DMS 273 (cell line): Measurements from ENCODE around the gene SEMA7A.

ENCODE experiments used
- DNase-seq: peaks from one replicate; lab custom pipeline; 2025; ENCODE audit not compliant: unreplicated experiment; lab: John Stamatoyannopoulos, UW

SEMA7A gene

GRCh38 chr15:74417225-74417624, 16.5 kb downstream of the SEMA7A start:
- peak; percentile 10 for DNase-seq

DNA sequence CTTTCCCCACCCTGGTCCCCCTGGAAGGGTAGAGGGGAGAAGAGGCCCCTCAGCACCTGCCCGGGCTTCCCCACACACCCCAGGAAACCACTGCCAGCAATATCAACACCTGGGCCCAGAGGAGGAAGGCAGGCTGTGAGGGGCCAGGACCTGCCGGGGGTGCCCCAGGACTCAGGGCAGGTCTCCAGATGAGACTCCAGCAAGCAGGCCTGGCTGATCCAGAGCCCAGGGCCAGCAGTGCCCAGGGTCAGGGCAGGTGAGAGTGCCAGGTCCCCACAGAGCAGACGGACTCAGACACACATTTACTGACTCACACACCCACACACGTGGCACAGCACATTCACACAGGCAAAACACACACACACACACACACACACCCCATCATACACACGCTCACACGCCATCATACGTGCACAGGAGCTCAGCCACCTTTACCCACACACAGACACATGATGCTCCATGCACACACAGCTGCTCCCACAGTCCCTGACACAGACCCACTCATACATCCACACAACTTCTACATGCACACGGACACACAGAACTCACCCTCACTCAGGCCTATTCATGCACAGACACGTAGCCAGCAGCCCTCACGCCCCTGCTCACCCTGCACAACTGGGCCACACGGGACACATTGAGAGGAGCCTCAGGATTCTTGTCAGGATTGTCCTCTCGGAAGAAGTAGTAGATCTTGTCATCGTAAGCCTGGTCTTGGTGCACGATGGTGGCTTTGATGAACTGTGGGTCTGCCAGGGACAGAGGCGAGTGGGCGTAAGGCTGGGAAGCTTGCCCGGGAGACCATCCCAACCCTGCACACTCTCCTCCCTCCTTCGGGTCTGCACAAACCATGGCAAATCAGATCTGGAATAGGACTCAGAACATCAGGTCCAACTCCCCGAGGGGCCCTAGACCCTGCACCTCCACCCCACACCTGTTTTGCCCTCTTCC, 17.5 kb downstream of the SEMA7A start:
- peak; percentile 14 for DNase-seq

DNA sequence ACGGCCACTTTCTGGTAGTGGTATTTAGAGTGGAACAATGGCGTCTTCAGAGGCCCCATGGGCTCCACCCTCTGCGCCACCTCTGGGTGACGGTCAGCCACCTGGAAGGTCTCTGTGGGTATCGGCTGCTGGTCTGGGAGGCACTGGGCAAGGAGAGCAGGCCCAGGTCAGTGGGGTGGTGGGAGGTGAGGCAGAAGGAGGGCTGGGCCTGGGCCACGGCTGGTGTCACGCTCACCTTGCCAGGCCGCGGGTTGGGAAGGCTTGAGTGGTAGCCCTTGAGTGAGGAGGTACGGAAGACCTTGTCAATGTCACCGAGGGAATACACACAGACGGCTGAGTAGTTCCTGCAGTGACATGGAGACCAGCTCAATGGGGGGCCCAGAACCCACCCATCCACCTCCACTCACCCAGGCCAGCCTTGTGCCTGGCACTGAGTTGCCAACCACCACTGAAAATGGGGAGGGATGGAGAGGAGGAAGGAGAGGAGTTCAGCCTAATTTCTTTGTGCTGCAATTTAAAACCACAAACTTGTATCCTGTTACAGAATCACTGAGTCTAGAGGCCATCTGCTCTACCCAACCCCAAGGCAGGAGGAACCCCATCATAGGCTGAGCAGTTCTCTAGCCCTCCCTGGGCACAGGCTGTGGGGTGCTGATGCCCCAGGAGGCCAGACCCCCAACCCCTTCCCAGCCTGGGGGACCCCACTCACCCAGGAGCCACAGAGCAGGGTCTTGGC, 19.0 kb downstream of the SEMA7A start:
- DNase-seq = peak; percentile 8

GRCh38 chr15:74414081-74414580, 19.6 kb downstream of the SEMA7A start:
- no peak for DNase-seq

DNA sequence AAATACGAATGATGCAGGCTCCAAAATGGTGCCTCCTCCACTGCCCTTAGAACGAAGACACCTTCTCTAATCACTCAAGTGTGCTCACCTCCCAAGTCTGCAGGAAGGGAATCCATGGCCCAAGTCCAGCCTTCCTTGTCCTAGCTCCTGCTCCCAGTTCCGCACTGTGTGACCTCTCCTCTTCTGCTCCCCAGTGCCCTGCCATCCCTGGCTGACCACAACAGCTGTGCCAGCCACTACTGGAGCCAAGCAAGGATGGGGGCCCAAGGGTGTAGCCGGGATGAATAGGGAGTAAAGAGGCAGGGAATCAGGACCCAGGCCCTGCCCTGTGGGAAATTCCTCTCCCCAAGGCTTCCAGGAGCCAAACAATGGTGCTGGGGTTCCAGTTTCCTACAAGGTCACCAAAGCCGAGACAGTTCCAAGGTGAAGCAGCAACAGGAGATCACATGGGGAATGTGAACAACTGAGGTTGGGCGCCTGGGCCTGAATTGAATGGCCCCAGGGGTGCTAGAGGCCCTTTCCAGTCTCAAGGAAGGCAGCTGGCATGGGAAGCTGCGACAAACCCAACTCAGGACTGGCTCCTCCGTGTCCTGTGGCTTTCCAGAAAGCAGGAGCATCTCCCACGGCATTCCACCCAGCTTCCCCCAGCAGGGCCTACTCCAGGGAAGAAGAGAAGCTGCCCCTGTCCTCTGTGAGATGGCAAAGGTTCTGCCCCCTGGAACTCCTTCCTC, 20.2 kb downstream of the SEMA7A start:
- no peak for DNase-seq

- no peak for DNase-seq
Measured at GRCh38 chr15:74412159-74412558, 21.6 kb downstream of the SEMA7A start.

- no peak for DNase-seq
Measured at GRCh38 chr15:74411686-74412085, 22.1 kb downstream of the SEMA7A start.

GRCh38 chr15:74410502-74410901, 23.3 kb downstream of the SEMA7A start:
- DNase-seq = no peak

- no peak for DNase-seq
Measured at GRCh38 chr15:74409225-74409624, 24.5 kb downstream of the SEMA7A start.

- DNase-seq = no peak
Measured at GRCh38 chr15:74408815-74409214, 24.9 kb downstream of the SEMA7A start.

- DNase-seq = no peak
Measured at GRCh38 chr15:74408385-74408784, 25.4 kb downstream of the SEMA7A start.

GRCh38 chr15:74406992-74407705, 26.6 kb downstream of the SEMA7A start:
- DNase-seq = peak; percentile 65

DNA sequence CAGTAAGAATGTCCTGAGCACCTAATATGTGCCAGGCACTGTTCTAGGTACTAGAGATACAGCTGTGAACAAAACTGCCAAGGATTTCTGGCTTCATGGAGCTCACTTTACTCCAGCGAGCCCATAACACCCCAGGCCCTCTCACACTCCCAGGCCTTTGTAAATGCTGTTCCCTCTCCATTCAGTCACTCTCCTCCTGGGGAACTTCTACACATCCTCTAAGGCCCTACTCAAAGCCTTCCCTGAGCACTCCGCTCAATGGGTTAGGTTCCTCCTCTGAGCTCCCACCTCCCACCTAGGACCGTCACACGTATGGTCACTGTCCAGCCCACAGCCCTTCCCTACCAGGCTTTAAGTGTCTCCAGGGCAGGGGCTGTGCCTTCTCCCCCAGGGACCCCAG, 27.2 kb downstream of the SEMA7A start:
- no peak for DNase-seq

GRCh38 chr15:74405823-74406222, 27.9 kb downstream of the SEMA7A start:
- DNase-seq = no peak

GRCh38 chr15:74403991-74404563, 29.7 kb downstream of the SEMA7A start:
- DNase-seq = no peak

- DNase-seq = no peak
Measured at GRCh38 chr15:74403588-74403919, 30.2 kb downstream of the SEMA7A start.

GRCh38 chr15:74402873-74403587, 30.7 kb downstream of the SEMA7A start:
- no peak for DNase-seq

GRCh38 chr15:74402337-74402841, 31.4 kb downstream of the SEMA7A start:
- DNase-seq = no peak

DNA sequence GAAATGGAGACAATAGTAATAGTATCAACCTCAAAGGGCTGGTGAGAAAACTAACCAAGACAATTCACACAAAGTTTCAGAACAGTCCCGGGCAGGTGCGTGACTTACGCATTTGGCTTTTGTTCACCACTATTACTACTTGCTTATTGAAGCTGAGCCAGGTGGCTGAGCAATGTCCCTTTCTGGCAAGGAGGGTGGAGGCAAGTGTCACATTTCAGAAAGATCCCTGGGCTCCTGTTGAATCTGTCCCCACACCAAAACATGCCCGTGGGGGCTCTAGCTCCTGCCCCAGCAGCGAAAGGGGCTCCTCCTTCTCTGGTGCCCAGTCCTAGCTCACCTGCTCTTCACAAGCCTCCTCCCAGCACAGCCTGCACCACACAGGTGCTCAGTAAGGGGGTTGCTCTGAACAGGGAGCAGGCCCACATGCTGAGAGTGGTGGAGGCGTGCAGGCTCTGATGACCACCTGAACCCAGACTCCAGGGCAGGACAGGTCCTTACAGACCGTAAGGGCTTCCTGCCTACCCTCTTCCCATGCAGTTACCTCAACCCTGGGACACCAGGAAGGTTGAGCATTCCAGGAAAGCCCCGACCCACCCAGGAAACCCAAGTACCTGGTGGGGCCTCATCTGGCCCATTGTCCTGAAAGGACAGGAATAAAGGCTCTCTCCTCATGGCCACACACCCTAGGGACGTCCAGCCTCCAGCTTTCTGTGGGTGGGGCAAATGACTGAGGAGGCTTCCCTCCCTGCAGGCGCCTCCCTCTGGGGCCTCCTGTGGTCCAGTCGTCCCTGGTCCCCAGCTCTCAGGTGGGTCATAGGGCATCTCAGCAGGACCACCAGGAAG, 32.6 kb downstream of the SEMA7A start:
- no peak for DNase-seq
